Endothelial cell of umbilical vein (primary cell): ENCODE measurements around the gene BLNK. TPM values are rescaled to one million over a fixed set of nuclear protein-coding genes. Genes with fewer than 3 reads are reported as not detected.
"Not testable (repeated sequence)": the region's sequence is repeated elsewhere in the genome, so short reads cannot be mapped to it uniquely, and the experiment has no call there.

ENCODE experiments used
- BruUV-seq: library from RNA; stranded (reverse); fragments of 400-500 nt; replicated peaks from 2 replicates; lab custom pipeline; 2021; lab: Mats Ljungman, UMichigan
- CTCF ChIA-PET: fragments of 300-600, 350-600 bp; sonication (Branson Sonifier 250); formaldehyde crosslinking; loops from one replicate; lab custom pipeline; 2021; ENCODE audit warnings: antibody characterized with exemption, inconsistent platforms; lab: Charles Lee
- POLR2A ChIA-PET: fragments of 300-600, 350-600 bp; sonication (Branson Sonifier 250); formaldehyde crosslinking; loops from one replicate; lab custom pipeline; 2021; ENCODE audit warnings: antibody characterized with exemption, inconsistent platforms; lab: Charles Lee
- DNase-seq: peaks from one replicate; pipeline ENCODE4 v3.0.0-alpha.2; 2011; ENCODE audit warnings: low read depth, low spot score
- FAIRE-seq: peaks from 2 replicates; lab custom pipeline; 2011; peaks lifted over from hg19 to GRCh38; lab: Jason Lieb, UNC
- H2AFZ ChIP-seq: 2 replicates; pipeline ENCODE4 v1.6.0; 2012; ENCODE audit warnings: low read depth, low read length, control low read depth, inconsistent platforms
- H3K27ac ChIP-seq: 2 replicates; pipeline ENCODE4 v1.5.1; 2011; ENCODE audit warnings: low read depth, mild to moderate bottlenecking, control low read depth, low read length, moderate library complexity; ENCODE audit not compliant: insufficient read depth
- H3K27me3 ChIP-seq, 2 experiments: 2 replicates each; pipeline versions ENCODE4 v1.6.0 to v1.6.1; 2011; ENCODE audit warnings: low read length in 2 of 2, mixed read lengths in 1 of 2; ENCODE audit not compliant: control insufficient read depth in 2 of 2, insufficient read depth in 2 of 2
- H3K36me3 ChIP-seq, 2 experiments: 2 replicates in 1 of 2; 3 replicates in 1 of 2; pipeline ENCODE4 v1.5.1; 2011; ENCODE audit warnings: low read length in 2 of 2, mild to moderate bottlenecking in 1 of 2, moderate library complexity in 1 of 2; ENCODE audit not compliant: control insufficient read depth in 2 of 2, insufficient read depth in 2 of 2; ENCODE audit errors: extremely low read depth in 1 of 2
- H3K4me1 ChIP-seq: 3 replicates; pipeline ENCODE4 v1.5.1; 2011; ENCODE audit warnings: mild to moderate bottlenecking, low read length; ENCODE audit not compliant: control insufficient read depth, insufficient read depth; ENCODE audit errors: extremely low read depth
- H3K4me2 ChIP-seq: 2 replicates; pipeline ENCODE4 v1.6.1; 2011; ENCODE audit warnings: low read length, control low read depth, mixed read lengths; ENCODE audit not compliant: insufficient read depth
- H3K4me3 ChIP-seq, 3 experiments: fragments of 200-600 bp in 1 of 3; sonication (generic), shearing (Covaris generic) in 1 of 3; replicated peaks in 1 of 3; 2 replicates each; pipeline ENCODE4 v1.5.1; 2011 to 2016; ENCODE audit warnings: control low read depth in 3 of 3, low read length in 3 of 3, mild to moderate bottlenecking in 2 of 3, inconsistent platforms in 1 of 3, low read depth in 1 of 3, moderate library complexity in 1 of 3; ENCODE audit not compliant: insufficient read depth in 1 of 3
- H3K79me2 ChIP-seq: 2 replicates; pipeline ENCODE4 v1.6.0; 2012; ENCODE audit warnings: low read length, inconsistent platforms; ENCODE audit not compliant: control insufficient read depth, insufficient read depth
- H3K9ac ChIP-seq: replicated peaks from 2 replicates; pipeline ENCODE3; 2011; ENCODE audit warnings: low read length, control low read depth; ENCODE audit not compliant: insufficient read depth; ENCODE audit errors: extremely low read depth
- H3K9me1 ChIP-seq: replicated peaks from 3 replicates; pipeline ENCODE4 v1.6.0; 2011; ENCODE audit warnings: mild to moderate bottlenecking, low read length; ENCODE audit not compliant: control insufficient read depth, insufficient read depth; ENCODE audit errors: extremely low read depth
- H3K9me3 ChIP-seq: replicated peaks from 2 replicates; pipeline ENCODE4 v1.5.1; 2012; ENCODE audit warnings: low read length, inconsistent platforms; ENCODE audit not compliant: control insufficient read depth, insufficient read depth
- H4K20me1 ChIP-seq: replicated peaks from 2 replicates; pipeline ENCODE3; 2011; ENCODE audit warnings: mild to moderate bottlenecking, low read length; ENCODE audit not compliant: control insufficient read depth, insufficient read depth; ENCODE audit errors: extremely low read depth
- EZH2 ChIP-seq: IDR thresholded peaks from 2 replicates; pipeline ENCODE4 v1.6.1; 2012; ENCODE audit warnings: borderline replicate concordance, low read depth, mild to moderate bottlenecking, moderate library complexity, low read length, inconsistent platforms; ENCODE audit not compliant: severe bottlenecking
- JUN ChIP-seq: IDR thresholded peaks from 2 replicates; pipeline ENCODE4 v1.6.1; 2011; ENCODE audit warnings: borderline replicate concordance, low read depth; ENCODE audit not compliant: insufficient read length, insufficient read depth
- POLR2AphosphoS5 ChIP-seq: IDR thresholded peaks from 2 replicates; pipeline ENCODE4 v1.6.1; 2012; ENCODE audit warnings: low read depth, mild to moderate bottlenecking, control low read depth, low read length, moderate library complexity; ENCODE audit not compliant: insufficient read depth
- dilution Hi-C: fragments of 300-500 bp; cut with MboI; formaldehyde crosslinking; loops from one replicate; pipeline ENCODE4 v1.15.0; 2019; ENCODE audit warnings: low sequenced_read_pairs; ENCODE audit not compliant: extremely low pct_ligation_motif_present
- intact Hi-C: fragments of 100-400 bp; cut with micrococcal nuclease; formaldehyde crosslinking; loops from one replicate; pipeline ENCODE4 v1.10.0; 2022
- polyA plus RNA-seq, 4 experiments: library from polyadenylated mRNA; depleted of rRNA in 3 of 4; stranded (reverse) in 3 of 4; unstranded in 1 of 4; fragments of >200 nt; gene quantifications; 2 replicates each; pipeline versions ENCODE4 v1.2.1 to v1.2.3, GENCODE V29; 2011 to 2012; ENCODE audit warnings: missing spikeins in 1 of 4
- total RNA-seq: library from RNA; stranded (reverse); gene quantifications from 2 replicates; pipeline ENCODE4 v1.2.3, GENCODE V29; 2021

Gene BLNK
- total and polyA plus RNA-seq, 2 donors (not counting 3 experiments of a cell fraction or from before 2014, with no cell fraction given) = not detected

DNA sequence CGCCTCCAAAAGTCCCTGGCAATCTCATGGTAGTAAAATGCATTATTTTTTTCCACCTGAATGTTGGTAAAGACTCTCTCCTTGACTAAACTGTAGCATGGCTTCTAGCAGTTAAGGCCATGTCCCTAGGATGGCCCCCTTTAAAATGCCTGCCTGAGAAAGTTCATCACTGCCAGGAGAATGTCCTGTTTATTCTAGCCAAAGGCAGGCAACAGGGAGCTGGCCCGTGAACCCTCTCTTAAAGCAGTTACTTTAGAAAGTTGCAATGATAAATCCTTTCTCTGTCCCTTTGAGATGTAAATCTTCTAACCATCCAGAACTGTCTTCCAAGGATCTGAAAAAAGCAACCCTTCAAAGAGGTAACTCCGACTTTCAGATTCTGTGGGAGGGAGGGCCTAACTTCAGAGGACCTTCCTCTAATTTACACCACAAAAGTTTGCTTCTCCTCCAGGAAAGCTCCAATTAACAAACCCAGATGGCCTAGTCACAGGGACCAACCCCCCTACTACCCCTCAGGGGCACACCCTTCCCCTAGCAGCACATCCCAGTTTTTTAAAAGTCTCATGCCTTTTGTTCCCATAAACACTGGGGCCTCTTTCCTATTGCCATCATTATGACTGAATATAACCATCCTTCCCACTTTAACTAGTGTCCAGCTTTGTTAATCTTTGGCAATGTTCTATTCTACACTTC is 38.4 kb upstream of the BLNK start:
- BruUV-seq = no TSS peak
- intact Hi-C loops (no loop called here), dilution Hi-C loops (no loop called here)
- POLR2A ChIA-PET = no interaction called here
- Histone ChIP-seq H3K79me2 (no peaks in the 10 kb centered on the region), H3K4me1 (no peaks in the 10 kb centered on the region), H4K20me1 (no peaks in the 10 kb centered on the region), H2AFZ (no peak overlapping the region), H3K9ac (no peak overlapping the region), H3K27ac (no peak overlapping the region), H3K9me3 (no peaks in the 10 kb centered on the region), H3K36me3 (no peaks in the 10 kb centered on the region), H3K4me2 (no peak overlapping the region), H3K4me3 (no peak overlapping the region), H3K27me3 (no peaks in the 10 kb centered on the region), H3K9me1 (no peaks in the 10 kb centered on the region)
- DNase-seq (no peak), FAIRE-seq (no peak)
- TF ChIP-seq POLR2AphosphoS5 (no peak), EZH2 (no peak), JUN (no peak)
- CTCF ChIA-PET = interaction anchor here (1.2 kb wide), 1 partner anchor 80 kb away, joined by 5 read pairs; no protein-coding TSS in a partner anchor

GRCh38 chr10:96308854-96309253 is 37.5 kb upstream of the BLNK start:
- not testable (repeated sequence) for FAIRE-seq

More at GRCh38 chr10:96308854-96309253, 37.5 kb upstream of the BLNK start:
- H3K4me3 ChIP-seq, H3K27me3 ChIP-seq, H3K9me3 ChIP-seq, dilution Hi-C loops, H3K27ac ChIP-seq, H3K36me3 ChIP-seq, H3K9me1 ChIP-seq, H3K79me2 ChIP-seq, BruUV-seq, H4K20me1 ChIP-seq, POLR2A ChIA-PET, intact Hi-C loops, DNase-seq, H3K9ac ChIP-seq, H2AFZ ChIP-seq, H3K4me1 ChIP-seq, H3K4me2 ChIP-seq: not testable (repeated sequence)
- CTCF ChIA-PET = interaction anchor here (0.7 to 1.5 kb wide), 2 partner anchors 26 to 292 kb away, joined by 3 to 6 read pairs; no protein-coding TSS in a partner anchor
